HEK293 (cell line): ENCODE results near the gene SKOR1.

Source experiments
- CTCF ChIA-PET: fragments of 350-600 bp; formaldehyde crosslinking; extraction: SDS; loops from one replicate; lab custom pipeline; 2021; ENCODE audit warnings: antibody characterized with exemption; lab: Yijun Ruan, JAX
- POLR2A ChIA-PET: fragments of 300-600 bp; formaldehyde crosslinking; extraction: SDS; loops from one replicate; lab custom pipeline; 2020; ENCODE audit warnings: antibody characterized with exemption, inconsistent platforms; lab: Yijun Ruan, JAX
- H3K27ac ChIP-seq: fragments of 200-500 bp; sonication (Bioruptor generic); 2 replicates; pipeline ENCODE4 v1.5.1; 2014; ENCODE audit warnings: low read depth, low read length, control low read depth, inconsistent platforms; ENCODE audit errors: extremely low read depth
- H3K36me3 ChIP-seq, 2 experiments: fragments of 200-500 bp in 1 of 2; sonication (Bioruptor generic) in 1 of 2; 1 replicate in 1 of 2; 2 replicates in 1 of 2; pipeline ENCODE4 v1.5.1; 2014 to 2017; ENCODE audit warnings: inconsistent platforms in 2 of 2, low read length in 2 of 2; ENCODE audit not compliant: control insufficient read depth in 2 of 2, insufficient read depth in 1 of 2
- H3K4me1 ChIP-seq: fragments of 200-500 bp; sonication (Bioruptor generic); 2 replicates; pipeline ENCODE4 v1.5.1; 2014; ENCODE audit warnings: mild to moderate bottlenecking, low read length, inconsistent platforms; ENCODE audit not compliant: control insufficient read depth, insufficient read depth
- H3K4me3 ChIP-seq: 2 replicates; pipeline ENCODE4 v1.5.1; 2011; ENCODE audit warnings: low read depth, mild to moderate bottlenecking, control low read depth, low read length, moderate library complexity
- H3K9me3 ChIP-seq: fragments of 200-500 bp; sonication (Bioruptor generic); 2 replicates; pipeline ENCODE4 v1.5.1; 2014; ENCODE audit warnings: low read depth, low read length, inconsistent platforms; ENCODE audit not compliant: control insufficient read depth, insufficient read depth
- SCRT1 ChIP-seq: fragments of 450-650 bp; formaldehyde crosslinking; IDR thresholded peaks from 2 replicates; pipeline ENCODE4 v1.5.1; 2016; ENCODE audit warnings: missing biosample characterization, missing genetic modification characterization, borderline replicate concordance
- SCRT2 ChIP-seq: fragments of 450-650 bp; formaldehyde crosslinking; IDR thresholded peaks from 2 replicates; pipeline ENCODE4 v1.5.1; 2016; ENCODE audit warnings: missing biosample characterization, missing genetic modification characterization
- YY1 ChIP-seq: fragments of 450-650 bp; formaldehyde crosslinking; IDR thresholded peaks from 2 replicates; pipeline ENCODE4 v1.5.1; 2018; ENCODE audit warnings: missing biosample characterization, missing genetic modification characterization
- ZEB2 ChIP-seq: fragments of 450-650 bp; formaldehyde crosslinking; IDR thresholded peaks from 2 replicates; pipeline ENCODE4 v1.5.1; 2016; ENCODE audit warnings: missing biosample characterization, missing genetic modification characterization
- ZNF114 ChIP-seq: fragments of 450-650 bp; formaldehyde crosslinking; IDR thresholded peaks from 2 replicates; pipeline ENCODE4 v1.5.0; 2017; ENCODE audit warnings: missing biosample characterization, missing genetic modification characterization
- ZNF311 ChIP-seq: fragments of 450-650 bp; formaldehyde crosslinking; IDR thresholded peaks from 2 replicates; pipeline ENCODE4 v1.5.1; 2017; ENCODE audit warnings: missing biosample characterization, missing genetic modification characterization, borderline replicate concordance
- ZNF544 ChIP-seq: fragments of 450-650 bp; formaldehyde crosslinking; IDR thresholded peaks from 2 replicates; pipeline ENCODE4 v1.5.0; 2017; ENCODE audit warnings: missing biosample characterization, missing genetic modification characterization
- ZNF596 ChIP-seq: fragments of 450-650 bp; IDR thresholded peaks from 2 replicates; pipeline ENCODE4 v1.5.0; 2018; ENCODE audit warnings: missing biosample characterization, mild to moderate bottlenecking, missing genetic modification characterization, moderate library complexity
- ZNF624 ChIP-seq: fragments of 450-650 bp; formaldehyde crosslinking; IDR thresholded peaks from 2 replicates; pipeline ENCODE4 v1.5.1; 2017; ENCODE audit warnings: missing biosample characterization, missing genetic modification characterization
- ZNF747 ChIP-seq: fragments of 450-650 bp; formaldehyde crosslinking; IDR thresholded peaks from 2 replicates; pipeline ENCODE4 v1.5.1; 2016; ENCODE audit warnings: missing biosample characterization, missing genetic modification characterization
- ZNF791 ChIP-seq: fragments of 450-650 bp; formaldehyde crosslinking; IDR thresholded peaks from 2 replicates; pipeline ENCODE4 v1.5.1; 2016; ENCODE audit warnings: missing biosample characterization, missing genetic modification characterization
- TF ChIP-seq, protein P1 (sequence below): fragments of 450-650 bp; formaldehyde crosslinking; IDR thresholded peaks from 2 replicates; pipeline ENCODE4 v1.5.1; 2016; ENCODE audit warnings: missing biosample characterization, missing genetic modification characterization
- TF ChIP-seq, protein P2 (sequence below): fragments of 450-650 bp; formaldehyde crosslinking; IDR thresholded peaks from 2 replicates; pipeline ENCODE4 v1.5.1; 2016; ENCODE audit warnings: missing biosample characterization, missing genetic modification characterization
- TF ChIP-seq, protein P3 (sequence below): fragments of 450-650 bp; formaldehyde crosslinking; IDR thresholded peaks from 2 replicates; pipeline ENCODE4 v1.5.1; 2017; ENCODE audit warnings: missing biosample characterization, missing genetic modification characterization
- TF ChIP-seq, protein P4 (sequence below): fragments of 450-650 bp; formaldehyde crosslinking; IDR thresholded peaks from 2 replicates; pipeline ENCODE4 v1.5.1; 2016; ENCODE audit warnings: missing biosample characterization, missing genetic modification characterization

SKOR1 gene, protein sequence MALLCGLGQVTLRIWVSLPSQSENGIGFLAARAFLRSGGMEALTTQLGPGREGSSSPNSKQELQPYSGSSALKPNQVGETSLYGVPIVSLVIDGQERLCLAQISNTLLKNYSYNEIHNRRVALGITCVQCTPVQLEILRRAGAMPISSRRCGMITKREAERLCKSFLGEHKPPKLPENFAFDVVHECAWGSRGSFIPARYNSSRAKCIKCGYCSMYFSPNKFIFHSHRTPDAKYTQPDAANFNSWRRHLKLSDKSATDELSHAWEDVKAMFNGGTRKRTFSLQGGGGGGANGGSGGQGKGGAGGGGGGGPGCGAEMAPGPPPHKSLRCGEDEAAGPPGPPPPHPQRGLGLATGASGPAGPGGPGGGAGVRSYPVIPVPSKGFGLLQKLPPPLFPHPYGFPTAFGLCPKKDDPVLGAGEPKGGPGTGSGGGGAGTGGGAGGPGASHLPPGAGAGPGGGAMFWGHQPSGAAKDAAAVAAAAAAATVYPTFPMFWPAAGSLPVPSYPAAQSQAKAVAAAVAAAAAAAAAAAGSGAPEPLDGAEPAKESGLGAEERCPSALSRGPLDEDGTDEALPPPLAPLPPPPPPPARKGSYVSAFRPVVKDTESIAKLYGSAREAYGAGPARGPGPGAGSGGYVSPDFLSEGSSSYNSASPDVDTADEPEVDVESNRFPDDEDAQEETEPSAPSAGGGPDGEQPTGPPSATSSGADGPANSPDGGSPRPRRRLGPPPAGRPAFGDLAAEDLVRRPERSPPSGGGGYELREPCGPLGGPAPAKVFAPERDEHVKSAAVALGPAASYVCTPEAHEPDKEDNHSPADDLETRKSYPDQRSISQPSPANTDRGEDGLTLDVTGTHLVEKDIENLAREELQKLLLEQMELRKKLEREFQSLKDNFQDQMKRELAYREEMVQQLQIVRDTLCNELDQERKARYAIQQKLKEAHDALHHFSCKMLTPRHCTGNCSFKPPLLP

DNA sequence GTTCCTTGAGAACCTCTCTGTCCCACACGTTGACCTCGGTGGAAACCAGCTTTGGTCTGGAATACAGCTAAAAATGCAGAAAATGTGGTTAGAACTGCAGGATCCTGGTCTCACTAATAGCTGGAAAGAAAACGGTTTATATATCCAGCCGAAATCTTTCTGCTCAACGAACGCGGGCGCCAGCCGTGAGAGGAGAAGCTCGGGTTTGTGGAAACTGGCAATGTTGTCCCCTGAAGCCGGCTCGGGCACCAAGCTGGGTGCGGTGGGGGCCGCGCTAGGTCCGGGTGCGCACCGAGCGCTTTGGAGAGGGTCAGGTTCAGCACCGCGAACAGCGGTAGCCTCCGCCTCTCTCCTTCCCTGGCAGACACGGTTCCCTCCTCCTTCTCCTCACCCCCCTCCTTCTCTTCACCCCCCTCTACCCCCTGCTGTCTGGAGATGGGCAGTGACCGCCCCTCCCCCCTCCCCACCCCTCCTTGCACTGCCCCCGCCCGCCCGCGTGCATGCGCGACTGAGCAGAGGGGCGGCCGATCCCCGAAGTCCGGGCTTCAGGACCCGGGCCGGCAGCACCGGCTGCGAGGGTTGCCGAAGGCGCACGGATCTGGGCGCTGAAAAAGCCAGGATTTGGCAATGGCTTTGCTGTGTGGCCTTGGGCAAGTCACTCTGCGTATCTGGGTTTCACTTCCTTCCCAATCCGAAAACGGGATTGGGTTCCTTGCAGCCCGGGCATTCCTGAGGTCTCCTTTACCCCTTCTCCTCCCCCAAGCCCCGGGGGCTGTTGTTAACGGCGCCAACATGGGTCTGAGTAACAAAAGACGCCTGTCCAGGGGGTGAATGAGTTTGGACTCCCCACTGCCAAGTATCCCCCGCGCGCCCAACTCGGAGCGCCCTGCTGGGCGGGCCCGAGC lies at the start of gene SKOR1:
TSS of gene SKOR1 (plus strand) at position 534 of the 905 bp plus-strand sequence. CDS start at position 628, 94 bp downstream.
- peak within 1 kb of the TSS; percentile 22 for H3K4me3 ChIP-seq
- ChIA-PET CTCF (interaction anchor here (1.0 to 1.3 kb wide), 4 partner anchors 10 to 879 kb away, joined by 3 to 5 read pairs (median 4); no protein-coding TSS in a partner anchor), POLR2A (interaction anchor here (1.3 to 1.5 kb wide), 3 partner anchors 15 to 304 kb away, joined by 3 to 4 read pairs (median 4); partner anchors contain the start of gene MAP2K5)
- H3K4me1 ChIP-seq: peaks cover 7% of the 10 kb centered on the region
- no peaks in the 10 kb centered on the region for H3K9me3 ChIP-seq
- TF ChIP-seq, protein P1, sequence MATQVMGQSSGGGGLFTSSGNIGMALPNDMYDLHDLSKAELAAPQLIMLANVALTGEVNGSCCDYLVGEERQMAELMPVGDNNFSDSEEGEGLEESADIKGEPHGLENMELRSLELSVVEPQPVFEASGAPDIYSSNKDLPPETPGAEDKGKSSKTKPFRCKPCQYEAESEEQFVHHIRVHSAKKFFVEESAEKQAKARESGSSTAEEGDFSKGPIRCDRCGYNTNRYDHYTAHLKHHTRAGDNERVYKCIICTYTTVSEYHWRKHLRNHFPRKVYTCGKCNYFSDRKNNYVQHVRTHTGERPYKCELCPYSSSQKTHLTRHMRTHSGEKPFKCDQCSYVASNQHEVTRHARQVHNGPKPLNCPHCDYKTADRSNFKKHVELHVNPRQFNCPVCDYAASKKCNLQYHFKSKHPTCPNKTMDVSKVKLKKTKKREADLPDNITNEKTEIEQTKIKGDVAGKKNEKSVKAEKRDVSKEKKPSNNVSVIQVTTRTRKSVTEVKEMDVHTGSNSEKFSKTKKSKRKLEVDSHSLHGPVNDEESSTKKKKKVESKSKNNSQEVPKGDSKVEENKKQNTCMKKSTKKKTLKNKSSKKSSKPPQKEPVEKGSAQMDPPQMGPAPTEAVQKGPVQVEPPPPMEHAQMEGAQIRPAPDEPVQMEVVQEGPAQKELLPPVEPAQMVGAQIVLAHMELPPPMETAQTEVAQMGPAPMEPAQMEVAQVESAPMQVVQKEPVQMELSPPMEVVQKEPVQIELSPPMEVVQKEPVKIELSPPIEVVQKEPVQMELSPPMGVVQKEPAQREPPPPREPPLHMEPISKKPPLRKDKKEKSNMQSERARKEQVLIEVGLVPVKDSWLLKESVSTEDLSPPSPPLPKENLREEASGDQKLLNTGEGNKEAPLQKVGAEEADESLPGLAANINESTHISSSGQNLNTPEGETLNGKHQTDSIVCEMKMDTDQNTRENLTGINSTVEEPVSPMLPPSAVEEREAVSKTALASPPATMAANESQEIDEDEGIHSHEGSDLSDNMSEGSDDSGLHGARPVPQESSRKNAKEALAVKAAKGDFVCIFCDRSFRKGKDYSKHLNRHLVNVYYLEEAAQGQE (tag by site-specific recombination): peak; percentile 88
- TF ChIP-seq, protein P2, sequence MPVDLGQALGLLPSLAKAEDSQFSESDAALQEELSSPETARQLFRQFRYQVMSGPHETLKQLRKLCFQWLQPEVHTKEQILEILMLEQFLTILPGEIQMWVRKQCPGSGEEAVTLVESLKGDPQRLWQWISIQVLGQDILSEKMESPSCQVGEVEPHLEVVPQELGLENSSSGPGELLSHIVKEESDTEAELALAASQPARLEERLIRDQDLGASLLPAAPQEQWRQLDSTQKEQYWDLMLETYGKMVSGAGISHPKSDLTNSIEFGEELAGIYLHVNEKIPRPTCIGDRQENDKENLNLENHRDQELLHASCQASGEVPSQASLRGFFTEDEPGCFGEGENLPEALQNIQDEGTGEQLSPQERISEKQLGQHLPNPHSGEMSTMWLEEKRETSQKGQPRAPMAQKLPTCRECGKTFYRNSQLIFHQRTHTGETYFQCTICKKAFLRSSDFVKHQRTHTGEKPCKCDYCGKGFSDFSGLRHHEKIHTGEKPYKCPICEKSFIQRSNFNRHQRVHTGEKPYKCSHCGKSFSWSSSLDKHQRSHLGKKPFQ (tag by site-specific recombination): no peak
- TF ChIP-seq, protein P3, sequence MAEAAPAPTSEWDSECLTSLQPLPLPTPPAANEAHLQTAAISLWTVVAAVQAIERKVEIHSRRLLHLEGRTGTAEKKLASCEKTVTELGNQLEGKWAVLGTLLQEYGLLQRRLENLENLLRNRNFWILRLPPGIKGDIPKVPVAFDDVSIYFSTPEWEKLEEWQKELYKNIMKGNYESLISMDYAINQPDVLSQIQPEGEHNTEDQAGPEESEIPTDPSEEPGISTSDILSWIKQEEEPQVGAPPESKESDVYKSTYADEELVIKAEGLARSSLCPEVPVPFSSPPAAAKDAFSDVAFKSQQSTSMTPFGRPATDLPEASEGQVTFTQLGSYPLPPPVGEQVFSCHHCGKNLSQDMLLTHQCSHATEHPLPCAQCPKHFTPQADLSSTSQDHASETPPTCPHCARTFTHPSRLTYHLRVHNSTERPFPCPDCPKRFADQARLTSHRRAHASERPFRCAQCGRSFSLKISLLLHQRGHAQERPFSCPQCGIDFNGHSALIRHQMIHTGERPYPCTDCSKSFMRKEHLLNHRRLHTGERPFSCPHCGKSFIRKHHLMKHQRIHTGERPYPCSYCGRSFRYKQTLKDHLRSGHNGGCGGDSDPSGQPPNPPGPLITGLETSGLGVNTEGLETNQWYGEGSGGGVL: peak; percentile 41; the same call in 1 of the 2 replicates
- H3K27ac ChIP-seq: no peak within 1 kb of the TSS
- H3K36me3 ChIP-seq: no peaks in the 10 kb centered on the region

DNA sequence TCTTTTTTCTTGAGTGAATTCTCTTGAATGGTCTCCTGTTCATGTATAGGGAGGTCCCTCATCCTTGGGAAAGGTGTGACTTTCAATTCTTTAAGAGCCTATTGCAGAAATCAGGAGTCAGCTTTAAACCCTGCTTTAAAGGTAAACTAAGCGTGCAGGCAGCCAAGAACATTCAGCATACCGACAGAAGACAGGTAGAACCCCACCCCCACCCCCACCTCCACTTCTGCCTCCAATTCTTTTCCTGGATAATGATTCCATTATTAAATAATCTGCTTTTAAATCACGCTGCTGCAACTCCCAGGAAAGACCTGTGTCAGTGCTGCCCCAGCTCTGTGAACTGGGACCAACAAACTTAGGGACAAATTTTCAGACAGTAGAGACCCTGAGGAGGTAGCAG lies 49.3 kb upstream of the SKOR1 start:
- Histone ChIP-seq H3K9me3 (no peaks in the 10 kb centered on the region), H3K36me3 (no peaks in the 10 kb centered on the region), H3K27ac (no peak overlapping the region), H3K4me1 (peaks cover 43% of the 10 kb centered on the region), H3K4me3 (no peak overlapping the region)
- ChIA-PET POLR2A (no interaction called here), CTCF (interaction anchor here (1.0 kb wide), 2 partner anchors 318 to 829 kb away, joined by 3 read pairs; no protein-coding TSS in a partner anchor)
- TF ChIP-seq ZNF624 (tag by site-specific recombination): no peak
- no peak for TF ChIP-seq SCRT1 (tag by site-specific recombination)
- TF ChIP-seq, protein P4, sequence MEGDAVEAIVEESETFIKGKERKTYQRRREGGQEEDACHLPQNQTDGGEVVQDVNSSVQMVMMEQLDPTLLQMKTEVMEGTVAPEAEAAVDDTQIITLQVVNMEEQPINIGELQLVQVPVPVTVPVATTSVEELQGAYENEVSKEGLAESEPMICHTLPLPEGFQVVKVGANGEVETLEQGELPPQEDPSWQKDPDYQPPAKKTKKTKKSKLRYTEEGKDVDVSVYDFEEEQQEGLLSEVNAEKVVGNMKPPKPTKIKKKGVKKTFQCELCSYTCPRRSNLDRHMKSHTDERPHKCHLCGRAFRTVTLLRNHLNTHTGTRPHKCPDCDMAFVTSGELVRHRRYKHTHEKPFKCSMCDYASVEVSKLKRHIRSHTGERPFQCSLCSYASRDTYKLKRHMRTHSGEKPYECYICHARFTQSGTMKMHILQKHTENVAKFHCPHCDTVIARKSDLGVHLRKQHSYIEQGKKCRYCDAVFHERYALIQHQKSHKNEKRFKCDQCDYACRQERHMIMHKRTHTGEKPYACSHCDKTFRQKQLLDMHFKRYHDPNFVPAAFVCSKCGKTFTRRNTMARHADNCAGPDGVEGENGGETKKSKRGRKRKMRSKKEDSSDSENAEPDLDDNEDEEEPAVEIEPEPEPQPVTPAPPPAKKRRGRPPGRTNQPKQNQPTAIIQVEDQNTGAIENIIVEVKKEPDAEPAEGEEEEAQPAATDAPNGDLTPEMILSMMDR (tag by site-specific recombination): no peak
- TF ChIP-seq ZNF114 (tag by site-specific recombination): no peak
- TF ChIP-seq SCRT2 (tag by site-specific recombination): no peak
- no peak for TF ChIP-seq ZNF544 (tag by site-specific recombination)
- no peak for TF ChIP-seq ZNF747 (tag by site-specific recombination)
- no peak for TF ChIP-seq ZNF596 (tag by site-specific recombination)
- no peak for TF ChIP-seq ZNF311 (tag by site-specific recombination)
- no peak for TF ChIP-seq YY1 (tag by site-specific recombination)
- no peak for TF ChIP-seq ZEB2 (tag by site-specific recombination)
- no peak for TF ChIP-seq ZNF791
